NCI-H2081 treated with DMSO at 0.1 percent for 48 hours (cell line): Measurements from ENCODE around the gene CCDC157.
"Not testable (repeated sequence)": the region's sequence is repeated elsewhere in the genome, so short reads cannot be mapped to it uniquely, and the experiment has no call there.

Experiments used
- DNase-seq: peaks from one replicate; lab custom pipeline; 2025; lab: John Stamatoyannopoulos, UW

CCDC157 gene

DNA sequence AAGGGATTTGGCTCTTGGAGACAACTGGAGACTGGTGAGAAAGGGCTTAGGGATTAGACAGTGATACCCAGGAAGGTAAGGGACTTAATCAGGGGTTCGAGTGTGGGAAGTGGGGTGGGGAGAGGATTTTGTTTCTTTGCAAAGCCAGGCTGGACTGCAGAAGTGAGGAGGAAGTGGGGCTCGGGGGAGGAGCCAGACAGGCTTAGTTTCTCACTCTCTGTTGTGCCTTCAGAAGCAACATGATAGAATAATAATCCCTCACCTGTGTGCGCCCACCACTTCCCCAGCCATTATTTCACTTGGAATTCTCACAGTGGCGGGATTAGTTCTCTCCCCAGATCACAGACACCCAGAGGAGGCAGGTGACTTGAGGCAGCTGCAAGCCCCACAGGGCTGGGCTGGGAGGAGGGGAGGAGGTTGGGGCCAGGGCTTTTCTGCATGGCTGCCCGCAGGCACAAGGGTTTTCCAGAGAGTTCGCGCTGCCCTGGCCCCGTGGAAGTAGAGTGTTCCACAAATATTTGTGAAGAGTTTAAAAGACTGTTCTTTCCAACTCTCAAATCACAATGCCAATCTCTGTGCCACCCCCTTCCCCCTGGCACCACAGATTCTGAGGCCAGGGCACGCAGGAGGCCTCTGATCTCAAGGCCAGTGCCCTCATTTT is 36.0 kb downstream of the CCDC157 start:
- no peak for DNase-seq

DNA sequence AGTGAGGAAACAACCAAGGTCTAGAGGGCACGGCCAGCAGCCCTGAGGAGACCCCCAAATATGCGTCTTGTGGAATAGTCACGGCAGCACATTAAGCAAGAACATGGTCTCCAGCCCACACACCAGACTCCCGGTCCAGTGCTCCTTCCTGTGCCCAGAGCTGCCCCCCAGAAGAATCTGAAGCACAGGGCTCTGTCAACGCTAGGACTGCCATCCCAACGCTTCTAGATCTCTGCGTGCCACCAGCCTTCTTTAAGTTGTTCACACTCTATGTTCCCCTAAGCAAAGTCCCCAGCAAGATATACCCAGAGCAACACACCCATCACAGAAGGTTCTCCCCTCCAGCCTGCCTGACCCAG is 36.5 kb downstream of the CCDC157 start:
- no peak for DNase-seq

GRCh38 chr22:30393885-30394284 is 37.1 kb downstream of the CCDC157 start:
- no peak for DNase-seq

DNA sequence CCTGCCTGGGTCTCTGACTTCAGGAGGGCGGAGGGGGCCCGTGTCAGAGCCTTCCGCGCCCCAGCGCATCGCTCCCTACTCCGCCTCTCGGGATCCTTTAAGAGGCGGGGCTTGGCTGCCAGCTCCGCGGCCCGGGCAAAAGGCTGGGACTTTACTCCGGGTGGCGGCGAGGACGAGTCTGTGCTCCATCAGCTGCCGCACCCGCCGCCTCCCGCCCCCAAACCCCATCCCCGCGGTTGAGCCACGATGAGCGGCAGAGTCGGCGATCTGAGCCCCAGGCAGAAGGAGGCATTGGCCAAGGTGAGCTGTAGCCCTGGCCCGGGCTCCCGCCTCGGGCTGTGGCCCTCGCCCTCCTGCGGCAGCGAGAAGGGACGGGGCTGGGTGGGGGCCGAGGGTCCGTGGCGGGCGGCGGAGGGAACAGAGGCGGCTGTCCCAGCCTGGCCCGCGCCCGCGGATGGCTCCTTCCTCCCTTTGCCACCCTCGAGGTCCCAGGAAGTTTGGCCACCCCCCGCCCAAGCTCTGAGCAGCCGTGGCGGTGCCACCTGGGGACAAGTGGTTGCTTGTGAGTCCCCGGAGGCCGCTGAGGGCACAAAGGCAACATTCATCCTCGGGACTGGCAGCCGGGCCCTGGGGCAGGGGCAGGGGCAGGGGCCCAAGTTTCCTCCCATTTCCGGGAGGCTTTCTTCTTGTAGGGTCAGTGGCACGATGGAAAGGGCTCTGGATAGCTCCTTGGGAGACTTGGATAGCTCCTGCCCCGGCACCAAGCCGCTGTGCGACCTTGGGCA is 40.3 kb downstream of the CCDC157 start, which contains the start of gene SEC14L2:
TSS of gene SEC14L2 (plus strand) at position 148 of the 785 bp plus-strand sequence. CDS start at position 247, 99 bp downstream.
- no peak for DNase-seq

GRCh38 chr22:30397656-30398635 is 41.1 kb downstream of the CCDC157 start:
- no peak for DNase-seq

GRCh38 chr22:30398685-30399680 is 42.2 kb downstream of the CCDC157 start:
- DNase-seq, result no peak

- no peak for DNase-seq
Observed at GRCh38 chr22:30399718-30400117, 42.9 kb downstream of the CCDC157 start.

- no peak for DNase-seq
Observed at GRCh38 chr22:30400159-30400558, 43.4 kb downstream of the CCDC157 start.

GRCh38 chr22:30401024-30401423 is 44.2 kb downstream of the CCDC157 start:
- not testable (repeated sequence) for DNase-seq

- DNase-seq, result no peak
Observed at GRCh38 chr22:30402028-30402765, 45.4 kb downstream of the CCDC157 start.

- not testable (repeated sequence) for DNase-seq
Observed at GRCh38 chr22:30402766-30403104, 45.9 kb downstream of the CCDC157 start.

GRCh38 chr22:30404307-30404706 is 47.5 kb downstream of the CCDC157 start:
- DNase-seq, result no peak

DNA sequence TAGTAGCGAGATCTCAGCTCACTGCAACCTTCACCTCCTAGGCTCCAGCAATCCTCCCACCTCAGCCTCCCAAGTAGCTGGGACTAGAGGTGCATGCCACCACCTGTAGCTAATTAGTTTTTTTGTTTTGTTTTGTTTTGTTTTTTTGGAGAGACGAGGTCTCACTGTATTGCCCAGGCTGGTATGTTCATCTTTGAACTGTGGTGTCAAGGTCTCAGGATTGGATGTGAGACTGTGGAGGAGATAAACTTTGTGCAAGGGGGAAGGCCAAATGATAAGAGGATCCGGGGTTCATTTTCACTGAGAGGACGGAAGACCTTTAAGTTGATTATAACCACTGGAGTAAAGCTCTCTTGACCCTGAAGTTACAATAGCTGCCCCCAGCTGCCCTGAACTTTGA is 48.9 kb downstream of the CCDC157 start:
- DNase-seq, result no peak

DNA sequence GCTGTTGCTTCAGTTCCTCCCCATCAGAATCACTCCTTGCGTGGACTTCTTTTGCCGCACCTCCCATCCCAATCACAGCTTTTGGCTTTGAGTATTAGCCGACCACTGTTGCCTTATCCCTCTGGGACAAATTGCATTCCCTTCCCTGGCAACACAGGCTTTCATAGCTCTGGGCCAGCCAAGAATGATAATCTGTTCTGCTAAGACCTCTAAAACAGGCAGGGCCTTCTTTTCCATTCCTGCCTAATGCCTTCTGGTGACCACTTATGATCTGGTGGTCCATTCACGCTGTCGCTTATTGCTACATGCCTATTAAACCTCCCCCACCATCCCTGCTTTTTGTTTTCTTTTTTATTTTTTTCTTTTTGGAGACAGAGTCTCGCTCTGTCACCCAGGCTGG is 49.6 kb downstream of the CCDC157 start:
- no peak for DNase-seq

- DNase-seq, result no peak
Observed at GRCh38 chr22:30408388-30409102, 51.7 kb downstream of the CCDC157 start.

GRCh38 chr22:30411780-30412179 is 55.0 kb downstream of the CCDC157 start:
- DNase-seq, result no peak

- DNase-seq, result no peak
Observed at GRCh38 chr22:30413001-30413400, 56.2 kb downstream of the CCDC157 start.

DNA sequence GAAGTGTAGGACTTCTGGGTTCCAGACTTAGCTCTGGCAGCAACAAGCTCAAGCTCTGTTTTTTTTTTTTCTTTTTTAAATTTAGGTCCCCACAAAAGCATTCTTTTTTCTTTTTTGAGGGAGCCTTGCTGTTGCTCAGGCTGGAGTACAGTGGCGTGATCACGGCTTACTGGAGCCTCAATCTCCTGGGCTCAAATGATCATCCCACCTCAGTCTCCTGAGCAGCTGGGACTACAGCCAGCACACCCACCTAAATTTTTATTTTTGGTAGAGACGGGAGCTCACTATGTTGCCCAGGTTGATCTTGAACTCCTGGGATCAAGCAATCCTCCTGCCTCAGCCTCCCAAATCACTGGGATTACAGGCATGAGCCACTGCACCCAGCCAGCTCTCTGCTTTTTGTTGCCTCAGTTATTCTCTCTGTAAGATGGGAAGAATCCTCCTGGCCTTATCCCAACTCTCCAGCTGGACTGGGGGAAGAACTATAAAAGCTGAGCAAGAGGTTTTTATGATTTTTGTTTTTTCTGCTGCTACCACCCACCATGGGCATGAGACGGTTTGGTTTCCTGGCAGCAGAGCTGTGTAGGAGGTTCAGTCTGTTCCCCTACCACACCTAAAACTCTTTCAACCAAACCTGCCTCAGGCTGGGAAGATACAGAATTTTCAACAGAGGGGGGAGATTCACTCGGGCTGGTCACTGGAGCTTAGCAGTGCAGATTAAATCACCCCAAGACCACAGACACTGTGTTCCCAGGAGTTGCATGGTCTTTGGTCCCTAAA is 57.1 kb downstream of the CCDC157 start:
- no peak for DNase-seq

GRCh38 chr22:30414525-30415047 is 57.8 kb downstream of the CCDC157 start:
- no peak for DNase-seq
